GM19328 (cell line): ENCODE results near the gene EFS.
"Not testable (repeated sequence)": the region's sequence is repeated elsewhere in the genome, so short reads cannot be mapped to it uniquely, and the experiment has no call there.

ENCODE experiments used
- ATAC-seq: cut with Tn5 transposase; IDR thresholded peaks from one replicate; pipeline ENCODE4 v1.9.1; 2021; ENCODE audit warnings: mild to moderate bottlenecking, moderate library complexity; ENCODE audit not compliant: unreplicated experiment

The EFS gene

DNA sequence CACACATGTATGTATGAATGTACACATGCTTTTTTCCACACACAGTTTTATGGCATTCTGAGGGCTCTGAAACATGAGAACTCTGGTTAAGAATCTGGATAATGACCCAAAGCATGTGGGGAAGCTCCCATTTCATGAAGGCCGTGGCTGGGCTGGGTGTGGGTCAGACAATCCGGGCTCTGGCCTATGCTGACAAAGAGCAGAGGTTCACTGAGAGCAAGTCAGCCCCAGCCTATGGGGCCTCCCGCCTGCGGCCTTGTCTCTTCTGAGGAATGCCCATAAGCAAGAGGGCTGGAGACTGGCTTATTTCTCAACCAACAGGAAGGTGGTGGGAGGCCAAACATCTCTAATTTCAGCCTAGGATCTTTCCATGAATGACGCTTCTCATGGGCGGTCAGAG is 34.6 kb upstream of the EFS start:
- no peak for ATAC-seq

DNA sequence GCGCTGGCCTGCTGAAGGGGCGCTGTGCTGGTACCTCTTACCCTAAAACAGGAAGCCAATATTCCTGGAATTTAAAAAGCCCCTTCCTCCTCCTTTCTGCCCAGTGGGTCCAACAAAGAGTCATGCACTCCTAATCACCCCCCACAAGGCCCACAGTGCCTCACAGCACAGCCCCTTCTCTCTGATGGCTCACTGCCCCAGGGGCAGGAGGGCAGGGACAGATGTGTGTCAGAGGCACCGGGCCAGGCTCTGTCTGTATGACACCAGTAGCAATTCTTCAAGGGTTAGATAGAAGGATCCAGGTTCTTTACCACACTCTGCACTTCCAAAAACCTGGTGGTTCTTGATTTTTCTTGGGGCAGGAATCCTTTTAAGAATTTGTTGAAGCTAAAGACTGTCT is 34.2 kb upstream of the EFS start:
- ATAC-seq = no peak

- no peak for ATAC-seq
Observed at GRCh38 chr14:23398348-23398747, 33.4 kb upstream of the EFS start.

DNA sequence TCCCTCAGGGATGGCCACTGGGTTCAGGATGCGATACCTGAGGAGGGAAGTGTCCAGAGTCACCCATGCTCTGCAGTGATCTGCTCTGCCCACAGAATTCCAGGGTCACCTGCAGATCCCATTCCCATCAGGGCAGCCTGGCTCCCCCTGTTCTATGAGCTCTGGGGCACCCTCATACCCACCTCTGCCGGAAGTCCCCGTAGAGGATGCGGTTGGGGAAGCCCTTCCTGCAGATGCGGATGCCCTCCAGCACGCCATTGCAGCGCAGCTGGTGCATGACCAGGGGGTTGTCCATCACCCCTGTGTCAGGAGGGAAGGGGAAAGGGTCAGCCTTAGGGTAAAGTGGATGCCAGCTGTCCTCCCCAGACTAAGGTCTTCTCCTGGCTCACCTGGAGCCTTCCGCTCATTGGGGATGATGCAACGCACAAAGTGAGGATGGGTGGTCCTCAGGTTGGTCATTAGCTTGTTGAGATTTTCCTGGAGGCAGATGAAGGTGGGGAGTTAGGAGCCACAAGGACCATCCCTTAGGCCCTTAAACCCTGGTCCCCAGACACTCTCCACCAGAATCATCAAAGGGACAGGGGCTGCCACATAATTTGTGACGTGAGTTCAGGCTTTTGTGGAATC is 31.9 kb upstream of the EFS start:
- no peak for ATAC-seq

- no peak for ATAC-seq
Observed at GRCh38 chr14:23396126-23396525, 31.2 kb upstream of the EFS start.

GRCh38 chr14:23392613-23393012 is 27.6 kb upstream of the EFS start:
- no peak for ATAC-seq

DNA sequence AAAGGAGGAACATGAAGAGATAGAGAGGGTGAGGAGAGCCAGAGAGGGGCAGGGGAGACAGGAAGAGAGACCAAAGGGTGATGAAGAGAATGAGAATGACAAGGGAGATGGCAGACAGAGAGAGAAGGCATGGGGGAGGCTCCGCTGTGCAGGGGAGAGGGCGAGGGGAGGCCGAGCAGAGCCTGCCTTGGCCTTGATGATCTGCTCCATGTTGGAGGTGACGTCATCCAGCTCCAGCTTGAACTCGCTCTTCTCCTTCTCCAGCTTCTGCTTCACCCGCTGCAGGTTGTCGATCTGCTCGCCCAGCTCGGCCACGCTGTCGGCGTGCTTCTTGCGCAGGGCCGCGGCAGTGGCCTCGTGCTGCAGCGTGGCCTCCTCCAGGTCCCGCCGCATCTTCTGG is 24.9 kb upstream of the EFS start:
- ATAC-seq = not testable (repeated sequence)

- no peak for ATAC-seq
Observed at GRCh38 chr14:23389396-23389795, 24.4 kb upstream of the EFS start.

DNA sequence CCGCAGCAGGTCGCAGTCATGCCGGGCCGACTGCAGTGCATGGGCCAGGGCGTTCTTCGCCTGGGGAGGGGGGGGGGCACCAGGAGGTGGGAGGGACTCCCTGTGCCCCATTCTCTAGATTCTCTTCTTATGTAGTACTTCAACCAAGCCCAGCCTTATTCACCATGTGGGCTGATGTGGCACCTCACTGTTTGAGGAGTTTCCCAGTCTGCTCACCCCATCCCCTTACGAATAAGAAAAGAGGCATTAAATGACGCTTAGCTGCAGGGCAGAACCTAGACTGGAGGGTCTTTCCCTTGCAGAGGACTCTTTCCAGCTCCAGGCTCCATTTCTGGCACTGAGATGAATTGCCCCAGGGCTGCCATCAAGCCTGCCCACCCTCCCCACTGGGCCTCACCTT is 24.0 kb upstream of the EFS start:
- ATAC-seq = no peak

GRCh38 chr14:23387916-23388882 is 23.2 kb upstream of the EFS start:
- no peak for ATAC-seq

GRCh38 chr14:23386999-23387398 is 22.0 kb upstream of the EFS start:
- ATAC-seq = no peak

GRCh38 chr14:23386266-23386657 is 21.3 kb upstream of the EFS start:
- not testable (repeated sequence) for ATAC-seq

GRCh38 chr14:23385642-23386265 is 20.8 kb upstream of the EFS start:
- ATAC-seq = no peak

DNA sequence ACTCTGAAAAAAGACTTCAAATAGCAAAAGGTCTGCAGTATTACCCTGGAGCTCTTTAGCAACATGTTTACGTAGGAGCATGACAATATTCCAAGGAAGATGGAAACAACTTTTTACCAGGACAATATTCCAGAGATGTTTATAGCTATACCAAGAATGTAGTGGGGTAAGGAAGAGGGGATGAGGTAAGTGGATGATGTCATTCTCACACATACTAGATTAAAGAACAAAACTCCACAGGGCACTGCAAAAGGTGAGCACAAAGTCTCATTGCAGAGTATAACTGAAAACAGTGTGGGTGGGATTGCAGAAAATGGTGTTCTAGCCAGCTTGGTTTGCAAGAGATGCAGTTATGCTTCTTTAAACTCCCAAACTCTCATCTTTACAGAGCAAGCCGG is 20.3 kb upstream of the EFS start:
- no peak for ATAC-seq

DNA sequence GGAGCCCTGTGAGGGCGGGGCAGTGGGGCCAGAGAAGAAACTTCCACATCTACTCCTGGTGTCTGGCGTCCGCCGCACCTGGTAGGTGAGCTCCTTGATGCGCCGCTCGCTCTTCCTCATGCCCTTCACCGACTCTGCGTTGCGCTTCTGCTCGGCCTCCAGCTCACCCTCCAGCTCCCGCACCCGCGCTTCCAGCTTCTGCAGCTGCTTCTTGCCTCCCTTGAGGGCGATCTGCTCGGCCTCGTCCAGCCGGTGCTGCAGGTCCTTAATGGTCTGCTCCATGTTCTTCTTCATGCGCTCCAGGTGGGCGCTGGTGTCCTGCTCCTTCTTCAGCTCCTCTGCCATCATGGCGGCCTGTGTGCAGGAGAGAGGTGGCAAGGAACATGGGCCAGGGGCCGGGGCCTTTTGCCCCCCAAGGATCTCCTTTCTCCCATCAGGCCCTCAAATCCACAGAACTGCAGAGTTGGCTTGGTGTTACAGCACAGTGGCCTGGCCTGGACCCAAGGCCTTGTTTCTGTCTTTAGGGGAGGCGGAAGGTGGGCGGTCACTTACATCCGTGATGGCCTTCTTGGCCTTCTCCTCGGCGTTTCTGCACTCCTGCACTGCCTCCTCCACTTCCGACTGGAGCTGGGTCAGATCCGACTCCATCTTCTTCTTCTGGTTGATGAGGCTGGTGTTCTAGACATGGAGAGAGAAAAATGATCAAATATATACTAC is 19.6 kb upstream of the EFS start:
- ATAC-seq = no peak

DNA sequence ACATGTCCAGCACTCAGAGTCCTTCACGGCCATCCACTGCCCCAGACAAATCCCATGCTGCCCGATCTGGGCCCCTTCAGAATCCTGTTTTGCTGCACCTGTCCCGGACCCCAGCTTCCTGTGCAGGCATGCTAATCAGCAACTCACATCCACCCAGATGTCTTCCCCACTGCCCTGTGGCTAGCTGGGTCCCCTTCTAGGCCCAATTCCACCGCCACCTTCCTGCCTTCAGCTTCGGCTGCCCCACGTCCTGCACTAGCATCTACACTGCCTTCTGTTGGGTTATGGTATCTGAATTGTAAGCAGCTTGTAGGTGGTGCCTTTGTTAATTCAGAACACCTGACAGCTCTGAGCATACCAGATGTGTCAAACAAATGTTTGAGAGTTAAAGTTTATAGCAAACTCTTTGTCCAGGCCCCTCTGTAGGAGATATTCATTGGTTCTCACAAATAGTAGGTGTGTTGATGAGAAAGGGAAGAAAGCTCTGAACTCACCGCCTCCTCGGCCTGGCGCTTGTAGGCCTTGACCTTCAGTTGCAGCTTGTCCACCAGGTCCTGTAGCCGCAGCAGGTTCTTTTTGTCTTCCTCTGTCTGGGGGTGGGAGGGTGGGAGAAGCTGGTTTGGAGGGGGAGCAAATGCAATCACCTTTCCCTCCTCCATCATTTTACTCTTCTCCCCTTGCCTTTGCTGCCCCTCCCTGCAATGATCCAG is 17.9 kb upstream of the EFS start:
- no peak for ATAC-seq

- ATAC-seq = no peak
Observed at GRCh38 chr14:23382276-23382675, 17.3 kb upstream of the EFS start.

DNA sequence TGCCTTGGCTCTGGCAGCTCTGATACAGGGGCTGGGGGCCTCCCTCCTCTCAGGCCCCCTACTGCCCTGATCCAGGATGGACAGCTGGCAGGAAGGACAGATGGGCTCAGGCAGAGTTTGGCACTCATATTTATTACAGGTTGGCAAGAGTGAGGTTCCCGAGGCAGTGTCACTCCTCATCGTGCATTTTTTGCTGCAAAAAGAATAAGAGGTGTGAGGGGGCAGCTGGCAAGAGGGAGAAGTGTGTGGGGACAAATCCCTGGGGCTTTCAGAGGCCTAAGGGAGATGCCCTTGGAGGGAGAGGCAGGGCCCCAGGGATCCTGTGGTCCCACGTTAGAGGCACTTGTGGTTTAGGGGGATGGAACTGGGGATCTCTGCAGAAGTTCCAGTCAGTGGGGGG is 16.9 kb upstream of the EFS start:
- ATAC-seq = no peak

GRCh38 chr14:23380976-23381375 is 16.0 kb upstream of the EFS start:
- ATAC-seq = no peak

DNA sequence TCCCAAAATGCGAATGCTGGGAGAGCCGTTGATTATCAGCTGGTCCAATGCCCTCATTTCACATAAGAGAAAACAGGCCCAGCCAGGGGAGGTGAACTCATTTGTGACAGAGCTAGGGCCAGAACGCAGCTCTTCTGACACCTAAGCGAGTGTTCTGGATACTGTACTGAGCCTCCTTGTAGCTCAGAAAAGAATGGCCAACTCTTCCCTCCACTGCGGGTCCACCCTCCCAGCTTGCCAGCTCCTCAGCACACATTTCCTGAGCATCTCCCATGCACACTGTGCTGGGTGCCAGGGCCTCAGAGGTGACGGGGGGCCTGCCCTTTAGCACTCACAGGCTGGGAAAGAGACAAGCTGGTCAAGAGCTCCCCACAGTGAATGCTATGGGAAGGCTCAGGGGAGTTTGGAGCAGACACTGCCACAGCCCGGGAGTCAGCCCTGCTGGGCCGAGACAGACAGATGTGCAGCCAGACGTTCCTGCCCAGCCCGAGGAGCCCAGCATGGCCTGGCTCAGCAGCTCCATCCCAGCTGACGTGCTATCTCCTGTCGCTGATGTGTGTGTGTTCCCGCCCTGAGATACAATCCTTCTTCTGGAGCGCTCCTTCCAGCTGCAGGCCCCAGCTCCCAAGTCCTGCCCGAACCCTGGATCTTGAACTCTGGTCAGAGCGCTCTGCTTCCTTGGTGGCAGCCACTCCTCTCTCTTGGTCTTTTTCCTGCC is 15.4 kb upstream of the EFS start:
- ATAC-seq = no peak
